Measurements from ENCODE around the gene TMEM163. TPM values are rescaled to one million over a fixed set of nuclear protein-coding genes. Genes with fewer than 3 reads are reported as not detected.

The TMEM163 gene
- total and polyA plus RNA-seq, 4 donors = 5.8 to 46.9 (median 29.8) TPM

- Histone ChIP-seq H3K4me1 (ENCODE audit: control insufficient read depth in 5 of 5, insufficient read depth in 5 of 5, low read length in 5 of 5) (peaks cover 0 to 8% (median 0%) of the 10 kb centered on the region in 5 donors), H3K9ac (ENCODE audit: insufficient read depth in 1 of 2, low read length in 2 of 2) (no peak overlapping the region), H3K36me3 (ENCODE audit: control insufficient read depth in 4 of 4, insufficient read depth in 4 of 4, low read length in 4 of 4) (no peaks in the 10 kb centered on the region), H3K9me3 (ENCODE audit: control insufficient read depth in 4 of 4, insufficient read depth in 3 of 4, low read length in 3 of 4) (peaks cover 0 to 3% (median 0%) of the 10 kb centered on the region in 4 donors), H3K4me3 (no peak overlapping the region), H3K27ac (ENCODE audit: low read depth in 1 of 2, low read length in 1 of 2) (no peak overlapping the region), H3K27me3 (ENCODE audit: control insufficient read depth in 3 of 3, insufficient read depth in 3 of 3, low read length in 2 of 3) (peaks cover 0 to 47% (median 24%) of the 10 kb centered on the region in 3 donors)
- TF ChIP-seq, protein P1, sequence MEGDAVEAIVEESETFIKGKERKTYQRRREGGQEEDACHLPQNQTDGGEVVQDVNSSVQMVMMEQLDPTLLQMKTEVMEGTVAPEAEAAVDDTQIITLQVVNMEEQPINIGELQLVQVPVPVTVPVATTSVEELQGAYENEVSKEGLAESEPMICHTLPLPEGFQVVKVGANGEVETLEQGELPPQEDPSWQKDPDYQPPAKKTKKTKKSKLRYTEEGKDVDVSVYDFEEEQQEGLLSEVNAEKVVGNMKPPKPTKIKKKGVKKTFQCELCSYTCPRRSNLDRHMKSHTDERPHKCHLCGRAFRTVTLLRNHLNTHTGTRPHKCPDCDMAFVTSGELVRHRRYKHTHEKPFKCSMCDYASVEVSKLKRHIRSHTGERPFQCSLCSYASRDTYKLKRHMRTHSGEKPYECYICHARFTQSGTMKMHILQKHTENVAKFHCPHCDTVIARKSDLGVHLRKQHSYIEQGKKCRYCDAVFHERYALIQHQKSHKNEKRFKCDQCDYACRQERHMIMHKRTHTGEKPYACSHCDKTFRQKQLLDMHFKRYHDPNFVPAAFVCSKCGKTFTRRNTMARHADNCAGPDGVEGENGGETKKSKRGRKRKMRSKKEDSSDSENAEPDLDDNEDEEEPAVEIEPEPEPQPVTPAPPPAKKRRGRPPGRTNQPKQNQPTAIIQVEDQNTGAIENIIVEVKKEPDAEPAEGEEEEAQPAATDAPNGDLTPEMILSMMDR (IDR thresholded peaks at IDR 0.05; ENCODE audit: control extremely low read depth, extremely low read depth) = no peak
- WGBS, 2 donors = 29 to 58% methylated on average over 11 of the region's 11 CpGs
- ATAC-seq (ENCODE audit: insufficient read depth, low FRiP score) (no peak), DNase-seq (no peak)
Observed at GRCh38 chr2:134713176-134713575, 5.6 kb downstream of the TMEM163 start.

- no peak for ATAC-seq (ENCODE audit: insufficient read depth, low FRiP score)
- Histone ChIP-seq H3K4me1 (ENCODE audit: control insufficient read depth in 5 of 5, insufficient read depth in 5 of 5, low read length in 5 of 5) (peaks cover 0 to 5% (median 0%) of the 10 kb centered on the region in 5 donors), H3K27ac (ENCODE audit: low read depth in 1 of 2, low read length in 1 of 2) (no peak overlapping the region), H3K36me3 (ENCODE audit: control insufficient read depth in 4 of 4, insufficient read depth in 4 of 4, low read length in 4 of 4) (no peaks in the 10 kb centered on the region), H3K9ac (ENCODE audit: insufficient read depth in 1 of 2, low read length in 2 of 2) (no peak overlapping the region), H3K9me3 (ENCODE audit: control insufficient read depth in 4 of 4, insufficient read depth in 3 of 4, low read length in 3 of 4) (peaks cover 0 to 1% (median 0%) of the 10 kb centered on the region in 4 donors), H3K27me3 (ENCODE audit: control insufficient read depth in 3 of 3, insufficient read depth in 3 of 3, low read length in 2 of 3) (peaks cover 0 to 43% (median 21%) of the 10 kb centered on the region in 3 donors), H3K4me3 (no peak overlapping the region)
- 47 to 69% methylated on average over 4 of the region's 4 CpGs for WGBS, 2 donors
- TF ChIP-seq, protein P1 (IDR thresholded peaks at IDR 0.05; ENCODE audit: control extremely low read depth, extremely low read depth) = no peak
- DNase-seq = no peak
Observed at GRCh38 chr2:134712736-134713135, 6.1 kb downstream of the TMEM163 start.

- Histone ChIP-seq H3K36me3 (ENCODE audit: control insufficient read depth in 4 of 4, insufficient read depth in 4 of 4, low read length in 4 of 4) (no peaks in the 10 kb centered on the region), H3K4me3 (no peak overlapping the region), H3K4me1 (ENCODE audit: control insufficient read depth in 5 of 5, insufficient read depth in 5 of 5, low read length in 5 of 5) (peaks cover 0 to 4% (median 0%) of the 10 kb centered on the region in 5 donors), H3K9ac (ENCODE audit: insufficient read depth in 1 of 2, low read length in 2 of 2) (no peak overlapping the region), H3K27ac (ENCODE audit: low read depth in 1 of 2, low read length in 1 of 2) (no peak overlapping the region), H3K27me3 (ENCODE audit: control insufficient read depth in 3 of 3, insufficient read depth in 3 of 3, low read length in 2 of 3) (peaks cover 0 to 38% (median 16%) of the 10 kb centered on the region in 3 donors), H3K9me3 (ENCODE audit: control insufficient read depth in 4 of 4, insufficient read depth in 3 of 4, low read length in 3 of 4) (no peaks in the 10 kb centered on the region)
- 10 to 28% methylated on average over 3 of the region's 3 CpGs for WGBS, 2 donors
- DNase-seq (no peak), ATAC-seq (ENCODE audit: insufficient read depth, low FRiP score) (no peak)
- TF ChIP-seq, protein P1 (IDR thresholded peaks at IDR 0.05; ENCODE audit: control extremely low read depth, extremely low read depth) = no peak
Observed at GRCh38 chr2:134712299-134712698, 6.5 kb downstream of the TMEM163 start.

DNA sequence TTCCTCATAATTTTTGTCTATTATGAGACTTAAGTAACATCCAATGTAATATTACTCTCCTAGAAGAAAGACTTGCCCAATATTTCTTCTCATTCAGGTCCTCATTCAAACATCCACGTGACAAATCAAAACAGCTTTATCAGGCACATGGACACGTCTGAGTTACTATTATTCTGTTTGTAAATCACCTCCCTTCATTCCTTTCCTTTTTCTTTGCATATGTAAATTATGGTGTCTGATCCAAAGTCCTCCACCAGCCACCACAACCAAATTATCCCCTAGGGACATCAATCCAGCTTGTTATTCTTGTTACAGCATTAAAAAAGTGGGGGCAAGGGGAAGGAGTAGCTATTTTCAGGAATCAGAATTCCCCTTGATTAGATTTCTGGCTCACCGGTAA lies 7.1 kb downstream of the TMEM163 start:
- peaks cover 0 to 32% (median 10%) of the 10 kb centered on the region in 3 donors for H3K27me3 ChIP-seq (ENCODE audit: control insufficient read depth in 3 of 3, insufficient read depth in 3 of 3, low read length in 2 of 3)
- H3K36me3 ChIP-seq (ENCODE audit: control insufficient read depth in 4 of 4, insufficient read depth in 4 of 4, low read length in 4 of 4) = no peaks in the 10 kb centered on the region
- no peak overlapping the region for H3K9ac ChIP-seq (ENCODE audit: insufficient read depth in 1 of 2, low read length in 2 of 2)
- H3K27ac ChIP-seq (ENCODE audit: low read depth in 1 of 2, low read length in 1 of 2) = no peak overlapping the region
- peaks cover 0 to 4% (median 0%) of the 10 kb centered on the region in 5 donors for H3K4me1 ChIP-seq (ENCODE audit: control insufficient read depth in 5 of 5, insufficient read depth in 5 of 5, low read length in 5 of 5)
- 25 to 28% methylated on average over 3 of the region's 3 CpGs for WGBS, 2 donors
- H3K9me3 ChIP-seq (ENCODE audit: control insufficient read depth in 4 of 4, insufficient read depth in 3 of 4, low read length in 3 of 4) = no peaks in the 10 kb centered on the region
- TF ChIP-seq, protein P1 (IDR thresholded peaks at IDR 0.05; ENCODE audit: control extremely low read depth, extremely low read depth) = no peak
- no peak for ATAC-seq (ENCODE audit: insufficient read depth, low FRiP score)
- H3K4me3 ChIP-seq = no peak overlapping the region
- no peak for DNase-seq
